Cerebellar cortex (tissue), 1 donor: ENCODE data around the gene PLXNA3.
"Not testable (repeated sequence)": the region's sequence is repeated elsewhere in the genome, so short reads cannot be mapped to it uniquely, and the experiment has no call there.

Experiments used
- DNase-seq: peaks from one replicate; pipeline ENCODE4 v3.0.0-alpha.2; 2015; ENCODE audit warnings: low spot score

PLXNA3 gene

DNA sequence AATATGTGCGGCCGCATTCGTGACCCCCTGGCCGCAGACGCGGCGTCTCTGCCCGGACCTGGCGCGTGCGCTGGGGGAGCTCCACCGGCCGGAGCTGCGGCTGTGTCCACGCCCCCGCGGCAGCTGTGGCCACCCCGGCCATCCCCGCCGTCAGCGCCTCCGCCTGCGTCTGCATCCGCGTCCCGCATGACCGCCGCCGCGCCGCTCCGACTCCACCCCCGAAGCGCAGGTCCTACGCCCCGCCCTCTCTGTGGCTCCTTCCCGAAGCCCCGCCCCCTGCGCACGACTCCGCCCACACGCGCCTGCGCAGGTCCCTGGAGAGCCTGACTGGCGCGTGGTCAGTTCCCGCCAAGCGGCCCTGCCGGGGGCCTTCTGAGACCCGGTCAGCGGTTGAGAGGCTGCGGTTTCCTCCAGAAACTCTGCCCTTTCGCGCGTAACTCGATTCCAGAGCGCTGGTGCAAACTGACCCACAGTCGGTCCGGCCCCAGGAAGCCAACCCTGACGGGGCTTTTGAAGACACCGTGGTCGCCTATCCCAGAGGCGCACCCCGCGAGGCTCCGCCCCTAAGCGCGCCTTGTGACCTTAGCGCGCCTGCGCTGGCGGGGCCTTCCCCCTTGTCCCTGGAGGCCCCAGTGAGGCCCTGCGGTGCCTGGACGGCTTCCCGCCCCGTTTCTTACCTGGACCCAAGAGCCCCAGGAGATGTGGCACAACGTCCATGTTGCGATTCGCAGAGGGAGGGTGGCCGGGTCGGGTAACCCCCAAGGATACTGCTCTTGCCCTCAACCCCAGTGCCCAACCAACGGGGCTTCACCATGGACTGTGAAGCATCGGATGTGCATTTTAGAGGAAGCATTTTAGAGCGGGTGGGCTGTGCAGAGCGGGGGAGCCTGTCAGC lies 20.9 kb downstream of the PLXNA3 start, which contains the start of gene LAGE3:
Gene LAGE3, minus strand, starts transcription at position 554 of the 895 bp plus-strand sequence. Its CDS starts 366 bp downstream, at position 188.
- peak; percentile 85 for DNase-seq

DNA sequence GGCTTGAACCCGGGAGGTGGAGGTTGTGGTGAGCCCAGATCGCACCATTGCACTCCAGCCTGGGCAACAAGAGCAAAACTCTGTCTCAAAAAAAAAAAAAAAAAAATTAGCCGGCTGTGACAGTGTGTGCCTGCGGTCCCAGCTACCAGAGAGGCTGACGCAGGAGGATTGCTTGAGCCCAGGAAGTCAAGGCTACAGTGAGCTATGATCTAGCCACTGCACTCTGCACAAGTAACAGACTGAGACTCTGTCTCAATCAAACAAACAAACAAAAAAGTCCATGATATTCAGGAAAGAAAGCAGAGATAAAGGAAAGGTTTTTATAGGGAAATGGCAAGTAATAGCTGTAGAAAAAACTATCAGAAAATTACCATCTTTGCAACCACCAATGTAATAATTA lies 23.1 kb downstream of the PLXNA3 start:
- no peak for DNase-seq

DNA sequence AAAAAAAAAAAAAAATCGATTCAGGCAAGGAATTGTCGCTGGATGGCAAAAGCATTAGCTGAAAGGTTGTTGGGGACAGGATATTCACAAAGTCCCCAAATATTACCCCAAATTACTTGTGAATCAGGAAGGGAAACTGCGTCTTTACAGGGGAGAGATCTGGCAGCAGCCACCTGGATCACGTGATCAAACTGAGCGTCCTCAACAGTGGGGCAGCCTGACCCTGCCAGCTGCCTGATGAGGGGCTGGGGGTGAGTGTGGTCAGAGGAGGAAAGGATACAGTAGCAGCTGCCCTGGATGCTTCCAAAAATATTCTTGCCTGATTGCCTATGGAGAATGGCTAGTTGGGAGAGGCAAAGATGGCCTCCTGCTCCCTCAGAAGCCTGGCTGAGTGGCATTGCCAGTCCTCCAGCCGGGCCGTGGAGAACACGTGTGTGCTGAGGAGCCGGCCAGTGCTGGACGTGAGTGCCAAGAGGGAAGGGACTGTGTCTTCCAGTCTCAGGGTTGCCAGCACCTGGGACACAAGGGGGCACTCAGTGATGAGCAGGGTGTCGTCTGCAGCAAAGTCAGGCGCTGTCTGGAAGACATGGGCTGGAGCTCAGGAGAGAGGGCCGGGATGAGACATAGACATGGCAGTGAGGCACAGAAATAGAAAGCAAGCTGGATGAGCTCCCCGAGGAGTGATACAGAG lies 24.0 kb downstream of the PLXNA3 start:
- no peak for DNase-seq

DNA sequence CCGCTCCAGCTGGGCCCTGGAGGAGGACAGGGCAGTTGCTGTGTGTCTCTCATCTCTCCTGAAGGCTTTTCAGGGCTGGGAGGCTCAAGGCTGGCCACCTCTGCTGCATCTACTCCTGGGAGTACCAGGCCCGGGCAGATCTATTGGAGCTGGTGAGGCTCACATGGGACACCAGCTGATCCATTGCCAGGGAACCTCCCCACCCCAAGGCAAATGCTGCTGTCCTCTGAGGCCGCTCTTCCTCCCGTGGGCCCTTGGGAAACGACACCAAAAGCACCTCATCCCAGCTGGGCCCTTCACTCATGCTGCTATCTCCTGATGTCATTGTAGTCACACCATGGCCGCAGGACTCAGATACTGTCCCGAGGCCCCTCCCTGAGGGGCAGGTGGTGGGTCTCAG lies 24.7 kb downstream of the PLXNA3 start:
- DNase-seq, result no peak

DNA sequence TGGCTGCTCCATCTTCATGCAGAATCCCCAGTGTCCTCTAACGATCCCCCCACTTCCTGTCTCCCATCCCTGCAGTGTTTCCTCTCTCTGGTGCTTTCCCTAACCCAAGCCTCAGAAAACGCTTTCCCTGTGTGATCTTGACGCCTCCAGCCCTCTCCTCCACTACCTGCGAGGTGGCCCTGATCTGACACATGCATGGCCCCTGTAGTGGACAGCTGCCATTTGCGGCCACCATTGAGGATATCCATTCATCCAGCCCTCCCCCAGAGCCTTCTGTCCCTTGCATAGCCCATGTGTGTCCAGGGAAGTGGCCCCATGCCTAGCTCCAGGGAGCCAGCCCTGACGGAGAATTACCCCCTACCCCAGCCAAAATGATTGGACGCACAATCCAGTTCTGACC lies 25.2 kb downstream of the PLXNA3 start:
- DNase-seq, result no peak

DNA sequence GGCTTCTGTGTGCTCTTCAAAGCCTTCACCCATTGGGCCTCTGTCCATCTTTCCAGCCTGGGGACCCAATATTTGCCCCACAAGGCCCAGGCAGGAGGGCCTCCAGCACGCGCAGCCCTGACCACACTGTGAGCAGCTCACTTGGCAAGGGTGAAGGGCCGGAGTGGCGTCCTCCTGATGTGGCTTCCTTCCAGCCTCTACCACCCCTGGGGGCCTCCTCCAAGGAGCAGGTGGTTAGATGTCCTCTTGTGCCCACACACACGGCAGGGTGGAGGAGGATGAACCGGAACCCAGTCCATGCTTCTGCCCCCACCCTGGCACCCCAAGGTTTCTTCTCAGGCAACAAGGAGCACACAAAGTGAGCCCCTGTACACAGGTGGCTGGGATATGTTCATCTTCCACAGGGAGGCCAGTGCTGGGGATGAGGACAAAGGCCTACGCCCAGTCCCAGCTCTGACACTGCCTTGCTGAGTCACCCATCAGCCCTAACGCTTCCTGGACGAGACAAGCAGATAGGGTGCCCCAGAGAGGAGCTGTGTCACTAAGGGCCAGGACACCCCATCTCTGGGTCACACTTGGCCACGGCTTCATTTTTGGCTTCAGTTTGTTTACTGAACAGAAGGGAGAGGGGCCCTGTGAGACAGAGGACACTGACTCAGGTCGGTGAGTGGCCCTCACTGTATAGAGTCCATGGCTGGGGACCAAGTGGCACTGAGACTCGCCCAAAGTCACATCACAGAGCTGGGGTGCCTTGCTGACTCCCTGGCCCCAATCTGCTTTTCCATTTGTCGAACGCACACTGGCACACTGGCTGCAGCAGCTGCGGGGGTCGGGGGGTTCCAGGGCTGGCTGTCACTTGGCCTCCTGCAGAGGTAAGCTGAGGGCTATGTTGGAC lies 26.4 kb downstream of the PLXNA3 start:
- DNase-seq, result no peak

DNA sequence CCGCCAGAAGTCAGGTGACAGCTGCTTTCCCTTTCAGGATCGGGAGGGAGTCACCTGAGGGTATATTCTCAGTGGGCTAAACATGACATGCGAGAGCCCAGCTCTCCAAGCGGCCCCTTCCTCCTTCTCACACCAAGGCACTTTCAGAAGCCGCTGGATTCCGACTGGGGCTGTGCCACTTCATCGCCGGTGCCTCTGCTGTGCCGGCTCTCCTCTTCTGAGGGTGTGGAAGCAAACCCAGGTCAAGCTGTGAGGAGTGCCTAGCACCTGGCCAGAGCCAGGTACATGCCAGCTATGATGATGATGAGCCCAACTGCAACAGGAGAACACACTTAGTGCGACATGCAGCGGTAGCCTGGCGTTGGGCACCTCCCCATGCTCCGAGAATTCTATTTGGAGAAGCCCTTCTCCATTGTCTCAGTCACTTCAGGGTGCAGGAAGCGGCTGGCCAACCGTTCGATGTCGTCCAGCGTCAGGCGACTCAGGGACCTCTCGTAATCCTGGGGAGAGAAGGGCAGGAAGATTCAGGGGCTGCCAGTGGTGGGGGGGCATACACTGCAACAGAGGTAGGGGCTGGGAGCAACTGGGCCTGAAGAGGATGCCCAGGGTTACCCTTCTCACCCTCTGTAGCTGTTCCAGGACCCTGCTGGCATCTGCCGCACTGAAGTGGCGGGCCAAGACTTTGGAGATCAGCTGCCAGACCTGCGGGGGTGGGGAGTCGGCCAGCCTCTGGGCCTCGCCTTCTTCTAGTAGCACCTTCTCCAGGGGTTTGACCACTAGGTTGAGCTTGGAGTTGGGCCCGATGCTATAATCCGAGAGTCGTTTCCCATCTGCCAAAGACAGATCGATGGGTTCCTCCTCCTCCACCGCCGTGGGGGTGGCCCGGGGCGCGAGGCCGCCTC lies 27.3 kb downstream of the PLXNA3 start:
- DNase-seq, result no peak

DNA sequence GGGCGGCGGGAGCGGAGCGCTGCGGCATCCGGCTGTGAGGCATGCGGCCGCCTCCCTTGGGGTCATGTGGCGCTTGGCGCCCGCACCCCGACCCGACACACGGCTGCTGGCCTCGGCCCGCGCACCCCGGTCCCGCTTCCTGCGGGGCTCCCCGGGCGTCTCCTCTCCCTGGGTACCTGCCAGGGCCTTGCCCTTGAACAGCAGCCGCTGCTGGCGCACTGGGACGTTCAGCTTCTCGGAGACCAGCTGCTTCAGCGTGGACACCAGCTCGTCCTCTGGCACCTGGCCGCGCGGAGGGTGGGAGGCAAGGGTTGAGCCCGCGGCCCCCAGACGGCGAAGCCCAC lies 27.9 kb downstream of the PLXNA3 start:
- DNase-seq, result no peak

DNA sequence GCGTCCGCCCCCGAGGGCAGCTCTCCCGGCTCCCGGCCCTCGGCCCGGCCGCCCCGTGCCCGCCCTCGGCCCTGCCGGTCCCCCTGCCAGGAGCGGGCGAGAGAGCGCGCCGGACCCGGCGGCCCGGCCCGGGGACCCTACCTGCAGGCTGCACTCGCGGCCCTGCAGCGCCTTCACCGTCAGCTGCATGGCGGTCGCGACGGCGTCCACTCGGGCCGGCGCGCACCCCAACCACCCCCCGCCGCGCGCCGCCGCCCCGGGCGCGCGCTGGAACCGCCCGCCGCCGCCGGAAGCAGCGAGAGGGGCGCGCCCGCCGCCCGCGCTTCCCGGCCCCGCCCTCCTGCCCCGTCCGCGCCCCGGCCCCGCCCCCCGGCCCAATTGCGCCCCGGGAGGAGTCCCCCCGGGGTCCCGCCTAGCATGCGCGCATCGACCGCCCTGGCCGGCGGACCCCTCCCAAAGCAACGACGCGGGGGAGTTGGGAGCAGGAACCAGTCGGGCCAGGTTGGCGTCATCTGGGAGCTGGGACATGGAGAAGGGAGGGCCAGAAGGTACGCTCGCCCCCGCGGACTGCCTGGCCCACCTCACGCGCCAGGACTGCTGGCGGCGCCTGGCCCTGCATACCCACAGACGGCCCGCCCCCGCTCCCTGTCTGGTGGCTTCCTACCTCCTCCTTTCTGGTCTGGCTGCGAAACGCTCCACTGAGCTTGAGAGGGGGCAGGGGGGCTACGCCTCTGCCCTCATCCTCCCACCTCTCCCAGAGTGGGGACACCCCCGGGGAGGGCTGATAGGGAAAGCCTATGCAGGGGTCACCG lies 28.5 kb downstream of the PLXNA3 start, which contains the start of gene UBL4A:
Gene UBL4A, minus strand, starts transcription at position 220 of the 812 bp plus-strand sequence. Its CDS starts 31 bp downstream, at position 189.
- DNase-seq, result peak; percentile 27

DNA sequence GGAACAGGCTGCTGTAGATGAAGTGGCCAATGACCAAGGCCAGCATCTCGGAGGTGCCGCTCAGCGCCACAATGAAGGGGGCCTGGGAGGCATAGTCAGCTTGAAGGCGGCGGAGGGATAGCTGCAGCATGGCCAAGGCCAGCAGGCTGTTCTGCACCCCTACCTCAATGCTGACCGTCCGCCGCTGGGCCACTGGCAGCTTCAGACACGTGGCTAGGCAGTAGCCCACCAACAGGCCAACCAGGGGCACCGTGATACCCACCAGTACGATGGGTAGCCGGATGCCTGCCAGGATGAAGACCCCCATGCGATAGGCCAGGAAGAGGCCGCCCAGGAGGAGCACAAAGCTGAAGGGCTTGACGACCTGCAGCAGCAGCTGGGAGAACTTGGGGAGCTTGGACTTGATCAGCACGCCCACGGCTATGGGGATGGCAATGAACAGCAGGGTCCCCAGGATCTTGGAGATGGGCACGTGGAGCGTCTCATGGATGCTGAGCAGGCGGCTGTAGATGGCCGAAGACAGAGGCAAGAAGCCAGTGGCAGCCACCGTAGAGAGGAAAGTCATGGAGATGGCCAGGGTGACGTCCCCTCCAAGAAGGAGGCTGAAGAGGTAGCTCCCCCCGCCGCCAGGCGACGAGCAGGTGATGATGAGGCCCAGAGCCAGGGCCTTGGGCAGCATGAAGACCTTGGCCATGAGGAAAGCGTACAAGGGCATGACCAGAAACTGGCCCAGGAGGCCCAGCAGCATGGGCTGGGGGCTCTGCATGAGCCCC lies 29.6 kb downstream of the PLXNA3 start:
- DNase-seq, result no peak

DNA sequence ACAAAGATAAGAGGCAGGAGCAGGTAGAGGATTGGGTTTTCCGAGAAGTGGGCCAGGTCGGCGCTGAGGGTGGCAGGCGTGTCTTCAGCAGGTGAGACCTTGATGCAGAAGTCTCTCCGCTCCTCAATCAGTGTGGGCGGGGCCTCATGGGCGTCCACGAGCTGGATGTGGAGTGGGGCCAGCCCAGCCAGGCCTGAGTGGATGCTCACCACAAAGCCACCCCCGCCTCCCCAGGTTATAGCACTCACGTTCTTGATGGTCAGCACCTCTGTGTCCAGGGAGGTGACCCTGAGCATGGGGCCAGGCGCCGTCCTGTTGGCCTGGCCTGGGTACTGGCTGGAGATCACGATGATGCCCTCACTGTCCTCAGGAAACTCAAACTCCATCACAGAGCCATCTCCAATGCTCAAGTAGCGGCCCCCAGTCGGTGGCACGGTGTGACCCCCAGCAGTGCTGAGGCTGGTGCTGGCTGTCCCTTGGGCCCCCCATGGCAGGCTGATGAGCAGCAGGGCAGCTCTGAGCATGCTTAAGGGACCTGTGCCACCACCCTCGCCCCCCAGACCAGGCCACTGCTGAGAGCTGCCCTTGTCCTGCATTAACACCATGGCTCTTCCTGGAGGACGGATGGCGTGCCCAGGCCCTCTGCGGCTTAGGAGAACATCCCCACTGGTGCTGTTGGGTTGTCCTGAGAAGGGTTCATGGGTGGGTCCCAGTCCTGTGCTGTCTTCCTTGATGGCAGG lies 30.4 kb downstream of the PLXNA3 start:
- DNase-seq, result no peak

DNA sequence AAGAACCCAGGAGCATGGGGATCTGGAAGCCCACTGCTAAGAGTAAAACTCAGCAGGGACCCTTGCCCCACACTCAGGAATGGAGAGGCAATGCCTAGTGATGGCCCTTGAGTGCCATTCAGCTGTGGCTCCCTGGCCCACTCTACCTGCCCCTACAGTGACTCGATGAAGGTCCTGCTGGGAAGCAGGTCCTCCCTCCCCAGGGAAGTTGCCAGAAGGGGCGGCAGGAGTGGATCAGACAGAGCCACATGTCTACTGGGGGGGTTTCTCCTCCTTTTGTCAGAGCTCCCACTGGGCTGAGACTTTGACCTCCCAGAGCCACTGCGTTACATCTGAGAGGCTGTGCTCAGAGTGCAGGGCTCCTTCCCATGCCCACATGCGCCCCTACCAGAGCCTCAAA lies 31.1 kb downstream of the PLXNA3 start:
- DNase-seq, result no peak

DNA sequence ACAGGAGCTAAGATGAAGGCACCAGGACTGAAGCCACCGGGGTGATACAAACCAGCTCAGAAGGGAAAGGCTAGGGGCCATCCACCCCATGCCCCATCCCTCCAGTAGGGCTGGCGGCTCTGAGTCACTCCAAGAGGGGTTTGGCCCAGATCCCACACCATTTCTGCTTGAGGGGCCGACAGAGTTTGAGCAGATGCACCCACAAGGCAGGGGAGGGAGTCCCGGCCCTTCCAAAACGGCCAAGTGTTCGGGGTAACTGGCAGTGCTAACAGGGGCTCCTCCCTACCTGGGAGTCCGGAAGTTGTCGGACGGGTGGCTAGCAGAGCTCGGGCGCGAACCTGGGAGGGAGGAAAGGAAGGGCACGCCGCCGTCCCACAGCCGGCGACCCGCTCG lies 31.9 kb downstream of the PLXNA3 start:
- DNase-seq, result peak; percentile 16

DNA sequence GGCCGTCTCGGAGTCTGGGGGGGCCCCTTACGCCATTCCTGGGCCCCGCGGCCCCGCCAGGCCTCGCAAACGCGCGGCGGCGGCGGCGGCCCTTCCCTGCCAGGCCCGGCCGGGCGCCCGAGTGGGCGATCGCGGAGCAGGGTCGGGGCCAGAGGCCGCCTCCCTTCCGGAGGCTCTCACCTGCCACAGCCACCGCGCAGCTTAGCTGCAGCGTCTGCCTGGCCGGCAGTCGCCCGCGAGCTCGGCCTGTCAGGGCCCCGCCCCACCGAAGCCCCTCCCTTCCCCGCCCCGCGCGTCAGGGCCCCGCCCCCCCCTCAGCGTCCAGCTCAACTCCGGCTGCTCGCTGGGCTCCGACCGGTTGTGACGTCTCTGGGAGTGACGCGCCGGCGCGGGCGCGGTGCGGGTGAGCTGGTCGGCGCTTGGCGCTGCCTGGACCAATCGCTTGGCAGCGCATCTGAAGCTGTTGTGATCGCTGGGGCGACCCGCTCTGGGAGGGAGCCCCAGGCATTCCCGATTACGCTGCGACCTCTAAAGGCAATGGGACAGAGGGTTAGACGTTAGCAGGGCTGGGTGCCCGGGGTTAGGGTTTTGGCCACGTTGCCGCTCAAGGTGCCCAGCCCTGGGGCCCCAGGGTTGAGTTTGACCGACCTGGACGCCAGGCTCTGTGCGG lies 32.5 kb downstream of the PLXNA3 start, which contains the start of gene SLC10A3:
Gene SLC10A3, minus strand, starts transcription at position 216 of the 670 bp plus-strand sequence. CDS start 1,689 bp downstream, outside the sequence.
- peak; percentile 91 for DNase-seq

DNA sequence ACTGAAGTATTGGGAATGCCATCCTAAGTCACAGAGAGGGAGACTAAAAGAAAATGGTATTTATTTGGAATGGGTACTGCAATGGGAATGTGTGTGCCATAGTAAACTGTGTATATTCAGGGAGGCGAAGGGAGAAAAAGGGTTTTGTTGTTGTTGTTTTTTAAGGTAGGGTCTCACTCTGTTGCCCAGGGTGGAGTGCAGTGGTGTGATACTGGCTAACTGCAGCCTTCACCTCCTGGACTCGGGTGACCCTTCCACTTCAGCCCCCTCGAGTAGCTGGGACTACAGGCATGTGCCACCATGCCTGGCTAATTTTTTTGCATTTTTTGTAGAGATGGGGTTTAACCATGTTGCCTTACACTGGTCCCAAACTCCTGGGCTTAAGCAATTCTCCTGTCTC lies 36.6 kb downstream of the PLXNA3 start:
- no peak for DNase-seq

DNA sequence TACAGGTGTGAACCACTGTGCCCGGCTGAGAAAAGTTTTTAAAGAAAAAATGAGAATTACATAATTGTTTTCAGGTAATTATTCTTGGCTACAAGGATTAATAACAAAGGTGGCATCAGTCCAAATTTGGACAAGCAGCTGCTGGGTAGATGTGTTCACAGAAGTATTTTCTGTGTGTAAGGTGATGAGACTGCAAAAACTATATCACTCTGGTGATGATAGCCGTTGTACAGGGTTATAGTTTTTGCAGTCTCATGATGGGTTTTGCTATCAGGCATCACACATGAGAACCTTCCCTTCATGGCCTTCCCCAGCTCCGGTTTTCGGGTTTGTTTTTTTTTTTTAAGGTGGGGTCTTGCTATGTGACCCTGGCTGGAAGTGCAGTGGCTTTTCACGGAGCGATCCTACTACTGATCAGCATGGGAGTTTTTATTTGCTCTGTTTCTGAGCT lies 37.4 kb downstream of the PLXNA3 start:
- DNase-seq, result no peak

DNA sequence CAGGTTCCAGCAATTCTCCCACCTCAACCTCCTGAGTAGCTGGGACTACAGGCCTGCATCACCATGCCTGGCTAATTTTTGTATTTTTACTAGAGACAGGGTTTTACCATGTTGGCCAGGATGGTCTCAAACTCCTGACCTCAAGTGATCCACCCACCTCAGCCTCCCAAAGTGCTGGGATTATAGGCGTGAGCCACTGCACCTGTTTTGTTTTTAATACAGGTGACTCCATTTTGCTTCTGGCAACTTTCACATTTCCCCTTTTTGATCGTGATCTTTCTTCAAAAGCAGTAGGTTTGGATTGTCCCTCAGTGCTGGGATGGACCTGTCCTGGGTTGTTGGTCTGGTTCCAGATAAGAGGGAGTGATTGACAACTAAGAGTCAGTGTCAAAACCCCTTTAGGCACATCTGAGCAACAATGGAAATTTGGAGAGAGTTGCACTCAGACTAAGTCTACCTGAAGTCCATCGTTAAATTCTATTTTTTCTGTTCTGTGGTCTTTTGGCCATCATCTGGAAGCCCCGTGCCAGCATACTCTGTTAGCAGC lies 38.6 kb downstream of the PLXNA3 start:
- DNase-seq, result not testable (repeated sequence)

DNA sequence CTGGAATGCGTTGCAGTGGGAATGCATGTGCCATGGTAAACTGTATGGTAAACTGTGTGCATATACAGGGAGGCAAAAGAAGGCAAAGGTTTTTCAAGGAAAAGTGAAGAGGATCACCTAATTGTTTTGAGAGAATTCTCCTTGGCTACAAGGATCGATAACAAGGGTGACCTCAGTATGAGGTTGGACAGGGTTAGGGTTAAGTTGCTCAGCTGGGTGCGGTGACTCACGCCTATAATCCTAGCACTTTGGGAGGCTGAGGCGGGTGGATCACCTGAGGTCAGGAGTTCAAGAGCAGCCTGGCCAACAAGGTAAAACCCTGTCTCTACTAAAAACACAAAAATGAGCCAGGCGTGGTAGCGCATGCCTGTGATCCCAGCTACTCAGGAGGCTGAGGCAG lies 43.3 kb downstream of the PLXNA3 start:
- DNase-seq, result not testable (repeated sequence)
